NCI-H2107 (cell line): ENCODE data around the gene MAML2.

Experiments
- DNase-seq: peaks from one replicate; lab custom pipeline; 2025; lab: John Stamatoyannopoulos, UW

MAML2 gene

DNA sequence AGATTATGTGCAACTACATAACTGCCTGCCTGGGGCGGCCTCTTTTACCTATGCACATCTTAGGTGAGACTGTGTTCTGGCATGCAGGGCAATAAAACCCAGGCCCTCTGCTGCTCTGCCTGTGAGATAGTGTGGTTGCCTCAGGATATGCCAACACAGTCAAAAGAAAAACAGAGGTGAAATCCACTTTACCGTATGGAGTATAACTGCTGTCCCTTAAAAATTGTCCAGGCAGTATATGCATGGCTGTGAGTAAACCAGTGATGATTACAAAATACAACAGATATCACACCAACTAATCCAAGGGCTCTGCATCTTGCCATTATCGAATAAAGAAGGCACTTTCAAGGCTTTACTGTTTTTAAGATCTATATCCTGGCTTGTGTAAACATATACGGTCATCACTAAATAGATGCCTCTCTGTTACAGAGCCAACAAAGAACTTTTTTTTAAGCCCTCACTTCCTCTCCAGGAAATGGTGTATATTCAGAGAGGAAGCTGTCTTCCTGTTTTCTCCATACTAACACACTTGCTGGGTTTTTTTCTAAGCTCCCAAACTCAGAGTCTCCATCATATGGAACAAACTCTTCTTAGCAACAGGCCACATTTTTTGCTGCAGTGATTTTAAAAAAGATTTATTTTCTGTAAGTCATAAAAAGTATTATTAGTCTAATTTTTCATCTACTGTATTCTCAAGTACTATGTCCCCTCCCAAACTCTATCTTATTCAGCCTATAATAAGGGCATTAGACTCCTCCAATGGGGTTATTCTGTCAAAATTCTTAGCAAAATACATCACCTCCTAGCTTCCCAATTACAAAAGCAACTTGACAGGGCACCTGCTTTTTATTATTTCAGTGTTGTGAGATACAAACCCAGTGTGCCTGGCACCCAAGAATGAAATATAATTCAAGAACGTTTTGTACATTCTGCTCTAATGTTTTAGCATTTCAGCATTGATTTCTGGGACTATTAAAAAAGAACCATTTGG is 135.2 kb downstream of the MAML2 start:
- DNase-seq, result no peak

DNA sequence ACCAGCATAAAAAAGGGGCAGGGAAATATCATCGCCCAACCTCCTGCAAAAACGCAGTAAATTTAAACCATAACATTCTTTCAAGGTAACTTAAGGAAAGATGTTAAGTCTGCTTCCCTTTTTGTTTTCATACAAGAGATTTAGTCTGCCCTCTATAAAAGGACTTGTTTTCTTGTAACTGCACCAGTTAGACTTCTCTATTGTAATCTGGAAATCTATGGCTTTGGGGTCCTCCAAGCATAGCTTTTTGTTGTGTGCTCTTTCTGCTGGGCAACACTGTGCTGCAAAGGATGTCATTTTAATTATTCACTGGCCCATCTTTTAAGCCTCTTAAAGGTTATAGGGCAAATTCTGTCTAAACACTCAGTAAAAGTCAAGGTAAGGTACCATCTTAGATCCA is 136.0 kb downstream of the MAML2 start:
- no peak for DNase-seq

DNA sequence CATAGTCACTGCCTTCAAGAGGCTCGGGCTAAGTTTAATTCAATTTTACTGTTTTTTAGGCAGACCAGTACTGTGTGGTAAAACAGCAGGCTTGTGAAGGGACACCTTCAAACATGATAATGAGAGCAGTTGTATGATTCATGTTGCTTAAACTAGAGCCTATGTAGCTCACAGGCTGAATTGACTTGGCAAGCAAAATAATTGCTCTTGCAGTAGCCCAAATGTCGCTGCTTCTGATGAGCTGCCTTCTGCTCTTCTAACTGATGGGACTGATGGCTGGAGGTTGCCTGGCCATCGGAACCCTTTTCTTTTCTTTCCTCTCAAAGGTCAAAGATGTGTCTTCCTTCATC is 137.6 kb downstream of the MAML2 start:
- DNase-seq, result no peak

DNA sequence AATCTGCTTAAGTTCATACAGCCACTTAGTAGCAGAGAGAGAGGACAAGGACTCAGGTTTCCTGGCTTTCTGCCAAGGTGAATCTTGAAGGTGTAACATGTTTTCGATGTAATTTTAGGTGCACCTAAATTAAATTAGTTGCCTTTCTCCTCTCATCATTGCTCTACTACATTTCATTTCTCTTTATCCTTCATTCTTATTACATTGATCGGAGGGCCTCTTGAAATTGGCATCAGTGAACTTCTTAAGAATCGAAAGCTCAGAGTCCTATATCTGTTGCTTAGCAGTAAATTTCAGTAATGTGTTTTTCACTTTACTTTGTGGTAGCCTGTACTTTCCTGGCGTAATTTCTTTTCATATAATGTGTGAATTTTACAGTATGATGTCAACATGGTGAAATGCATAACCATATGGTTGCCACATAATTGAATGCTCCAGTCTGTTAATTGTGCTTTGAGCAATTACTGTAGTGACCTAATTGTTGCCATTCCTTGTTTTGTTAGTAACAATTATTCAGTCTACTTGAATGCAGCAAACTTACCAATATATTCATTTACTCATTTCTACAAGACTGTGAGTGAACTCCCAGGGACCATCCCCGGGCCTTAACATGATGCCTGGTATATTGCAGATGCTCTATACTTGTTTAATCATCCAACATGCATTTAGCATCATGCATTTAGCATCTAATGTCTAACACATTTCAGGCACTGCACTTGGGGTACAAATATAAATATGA is 138.1 kb downstream of the MAML2 start:
- DNase-seq, result no peak

GRCh38 chr11:96204366-96204659 is 138.7 kb downstream of the MAML2 start:
- DNase-seq, result no peak

DNA sequence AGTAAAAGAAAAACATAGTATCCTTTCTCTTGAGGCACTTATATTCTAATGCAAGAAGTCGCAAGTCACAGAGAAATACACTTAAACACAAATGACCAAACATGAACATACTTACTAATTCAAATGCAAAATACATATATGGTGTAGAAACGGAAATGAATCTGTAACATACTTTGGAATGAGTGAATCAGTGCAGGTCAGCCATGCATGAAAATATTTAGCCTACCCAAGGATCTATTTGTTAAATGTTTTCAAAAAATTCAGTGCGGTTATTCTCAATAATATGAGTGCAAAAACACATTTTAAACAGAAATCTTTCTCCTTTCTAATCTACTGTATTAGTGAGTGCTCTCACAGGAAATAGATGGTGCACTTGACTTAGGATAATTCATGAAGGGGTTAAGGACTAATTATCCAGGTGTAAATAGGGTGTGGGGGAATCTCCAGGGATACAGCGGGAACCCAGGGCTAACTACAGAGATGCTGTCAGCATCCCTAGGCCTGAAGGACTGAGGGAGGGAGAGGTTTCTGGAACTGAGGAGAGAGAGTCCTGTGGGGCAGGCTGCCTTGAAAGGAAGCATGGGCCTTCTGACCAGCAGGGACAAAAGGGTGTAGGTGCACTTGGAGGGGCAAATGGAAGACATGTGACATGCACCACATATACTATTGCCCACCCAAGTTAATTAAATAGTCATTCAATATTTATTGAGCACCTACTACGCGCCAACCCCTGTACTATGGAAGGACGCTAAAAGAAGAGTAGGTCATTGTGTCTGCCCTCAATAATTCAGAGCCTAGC is 139.2 kb downstream of the MAML2 start:
- no peak for DNase-seq

DNA sequence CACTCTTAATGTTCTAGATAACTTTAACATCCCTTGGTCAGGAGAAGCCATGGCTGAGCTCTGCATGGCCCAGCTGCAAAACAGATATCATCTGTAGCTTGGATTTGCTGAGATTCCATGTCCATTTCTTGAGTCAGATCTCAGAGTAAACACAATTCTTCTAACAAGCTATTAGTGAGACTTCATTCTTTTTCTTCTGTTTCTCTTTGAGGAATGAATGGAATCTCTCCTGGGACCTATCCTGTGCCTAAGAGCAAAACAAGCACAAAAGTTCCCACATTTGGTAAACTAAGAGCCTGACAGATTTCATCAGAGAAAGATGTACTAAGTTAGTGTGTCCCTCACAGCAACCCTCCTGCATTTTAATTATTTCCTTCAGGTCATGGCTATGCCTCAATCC is 142.8 kb downstream of the MAML2 start:
- no peak for DNase-seq

- no peak for DNase-seq
Observed at GRCh38 chr11:96199563-96200025, 143.4 kb downstream of the MAML2 start.

DNA sequence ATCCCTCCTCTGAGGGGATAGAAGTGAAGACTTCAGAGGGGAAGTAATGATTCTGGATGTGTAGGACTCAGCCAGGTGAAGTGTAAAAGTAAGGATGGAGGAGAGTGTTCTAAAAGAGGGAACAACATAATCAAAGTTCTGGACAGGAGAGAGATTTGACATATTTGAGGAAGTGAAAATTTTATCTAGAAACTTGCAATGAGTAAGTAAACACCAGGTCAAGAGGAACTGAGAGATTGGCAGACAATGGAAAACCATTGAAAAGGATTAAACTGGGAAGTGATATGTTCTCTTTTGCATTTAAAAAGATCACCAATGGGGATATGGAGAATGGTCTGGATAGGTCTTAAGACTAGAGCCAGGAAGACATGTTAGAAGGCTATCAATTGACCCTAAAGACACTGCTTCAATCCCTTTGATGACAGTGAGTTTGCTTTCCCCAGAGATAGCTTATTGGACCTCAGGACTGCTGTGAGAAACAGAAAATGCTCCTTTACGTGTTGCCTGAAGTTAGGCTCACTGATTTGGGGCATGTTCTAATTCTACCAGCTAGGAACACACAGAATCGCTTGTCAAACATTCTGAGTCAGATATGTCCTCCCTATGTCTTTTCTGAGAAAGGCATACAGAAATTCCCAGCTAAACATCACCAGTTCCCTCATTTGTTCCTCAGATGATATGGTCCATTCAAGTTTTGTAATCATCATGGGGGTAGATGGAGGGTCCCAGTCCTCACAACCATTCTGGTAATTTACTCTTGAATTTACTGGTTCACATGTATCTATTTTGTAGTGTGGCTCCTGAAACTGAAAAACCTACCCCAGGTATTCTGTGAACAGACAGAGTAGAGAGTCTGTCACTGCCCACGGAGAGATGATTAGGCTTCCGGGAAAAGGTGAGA is 144.9 kb downstream of the MAML2 start:
- no peak for DNase-seq

DNA sequence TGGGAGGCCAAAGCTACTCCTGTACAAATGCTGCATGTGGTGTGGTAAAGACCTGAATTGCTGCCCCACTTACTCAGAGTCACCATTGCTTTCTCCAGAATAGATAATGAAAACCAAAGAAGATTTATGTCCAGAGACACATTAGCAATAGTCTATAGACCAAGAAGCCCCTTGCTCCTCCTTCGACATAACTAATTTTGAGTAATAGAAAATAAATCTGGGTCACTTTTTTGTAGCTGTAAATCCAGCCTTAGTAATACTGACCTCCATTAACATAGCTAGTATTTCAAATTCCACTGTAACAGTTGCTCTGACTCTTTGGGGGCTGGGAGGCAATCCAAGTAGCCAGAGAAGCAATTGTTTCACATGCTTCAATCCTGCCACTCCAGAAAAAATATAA is 145.9 kb downstream of the MAML2 start:
- DNase-seq, result no peak

DNA sequence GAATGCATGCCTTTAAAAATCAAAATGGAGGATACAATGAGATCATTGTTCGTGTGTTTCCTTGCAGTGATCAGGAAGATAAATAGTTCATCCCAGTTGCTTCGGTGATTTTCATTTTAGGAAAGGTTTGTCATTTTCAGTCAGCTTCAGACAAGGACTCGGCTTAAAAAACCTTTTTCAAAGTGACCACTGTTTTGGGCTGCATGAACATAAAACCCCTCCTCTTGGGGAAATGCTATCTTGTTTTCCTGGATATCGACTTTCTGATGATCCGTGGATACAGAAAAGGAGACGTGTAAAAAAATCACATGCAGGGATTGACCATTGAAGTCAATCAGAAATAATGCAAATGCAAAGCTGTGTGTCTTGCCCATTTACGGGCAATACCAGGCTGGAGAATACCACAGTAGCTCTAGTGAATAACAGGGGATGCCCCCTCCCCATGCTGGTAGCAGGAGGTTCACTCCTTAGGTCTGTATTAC is 146.8 kb downstream of the MAML2 start:
- no peak for DNase-seq

DNA sequence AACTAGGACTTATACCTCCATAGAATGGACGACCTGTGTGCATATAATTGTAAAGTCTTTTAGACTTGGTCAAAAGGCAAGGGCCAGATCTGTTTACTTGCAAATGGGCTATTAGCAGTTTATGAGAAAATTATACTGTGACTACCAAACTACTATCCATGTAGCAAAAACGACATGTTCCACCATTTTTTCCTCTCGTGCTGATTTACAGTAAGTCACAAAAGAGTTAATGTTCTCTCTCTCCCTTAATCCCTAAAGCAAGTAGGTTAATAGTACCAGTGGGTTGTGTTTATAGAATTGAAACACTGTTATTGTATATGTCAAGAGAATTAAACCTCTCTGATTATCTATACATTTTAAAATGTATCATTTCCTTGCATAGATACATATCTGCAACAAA is 147.3 kb downstream of the MAML2 start:
- DNase-seq, result no peak

GRCh38 chr11:96194581-96195374 is 148.2 kb downstream of the MAML2 start:
- DNase-seq, result no peak

GRCh38 chr11:96193745-96194443 is 149.1 kb downstream of the MAML2 start:
- no peak for DNase-seq

GRCh38 chr11:96191752-96192151 is 151.2 kb downstream of the MAML2 start:
- DNase-seq, result no peak

DNA sequence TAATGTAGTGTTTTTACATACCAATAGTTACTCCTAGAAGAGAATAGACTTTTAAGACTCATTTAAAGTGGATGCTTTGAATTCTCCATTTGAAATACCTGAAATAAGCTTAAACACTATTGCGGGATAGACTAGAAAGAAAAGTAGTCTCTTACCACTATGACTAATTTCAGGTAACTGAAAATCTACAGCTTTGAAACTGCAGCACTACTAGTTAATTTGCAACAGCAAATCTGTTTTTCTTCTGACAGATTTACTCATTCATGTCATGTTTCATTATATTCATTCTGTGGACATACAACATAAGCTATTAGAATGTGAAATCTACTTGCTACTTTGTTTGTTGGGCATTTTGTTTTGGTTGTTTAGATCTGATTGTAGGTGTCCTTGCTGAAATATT is 153.6 kb downstream of the MAML2 start:
- DNase-seq, result no peak

DNA sequence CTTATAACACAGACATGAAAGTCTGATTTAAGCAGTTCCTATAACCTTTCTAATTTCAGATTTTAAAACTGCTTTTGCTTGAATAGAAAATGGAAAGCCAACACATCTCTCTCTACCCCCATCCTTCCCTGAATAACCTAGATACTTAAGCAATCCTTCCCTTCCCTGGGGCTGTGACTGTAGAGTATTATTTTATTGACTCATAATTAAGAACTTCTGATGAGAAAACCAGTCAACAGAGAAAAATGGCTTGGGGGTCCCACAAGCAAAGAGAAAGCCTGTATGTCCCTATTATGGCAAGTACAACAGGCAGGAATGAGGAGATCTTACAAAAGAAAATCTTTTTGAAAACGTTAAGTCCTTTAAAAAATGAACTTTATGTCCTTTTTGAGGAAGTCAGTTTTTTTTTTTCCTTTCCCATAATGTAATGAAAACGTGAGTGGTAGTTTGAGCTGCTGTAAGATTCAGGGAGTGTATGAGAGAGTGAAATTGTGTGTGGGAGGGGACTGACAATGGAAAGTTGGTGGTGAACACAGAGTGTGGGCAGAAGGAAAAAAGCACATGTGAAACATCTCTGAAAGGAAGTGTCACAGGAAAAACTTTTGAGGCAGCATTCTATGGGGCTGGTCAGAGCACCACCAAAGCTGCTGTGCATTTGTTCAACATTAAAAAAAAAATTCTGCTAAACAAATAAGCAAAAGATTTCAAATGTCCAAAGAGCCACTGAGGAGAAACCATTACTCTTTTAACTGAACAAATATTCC is 154.6 kb downstream of the MAML2 start:
- DNase-seq, result no peak

- no peak for DNase-seq
Observed at GRCh38 chr11:96187822-96188221, 155.2 kb downstream of the MAML2 start.

DNA sequence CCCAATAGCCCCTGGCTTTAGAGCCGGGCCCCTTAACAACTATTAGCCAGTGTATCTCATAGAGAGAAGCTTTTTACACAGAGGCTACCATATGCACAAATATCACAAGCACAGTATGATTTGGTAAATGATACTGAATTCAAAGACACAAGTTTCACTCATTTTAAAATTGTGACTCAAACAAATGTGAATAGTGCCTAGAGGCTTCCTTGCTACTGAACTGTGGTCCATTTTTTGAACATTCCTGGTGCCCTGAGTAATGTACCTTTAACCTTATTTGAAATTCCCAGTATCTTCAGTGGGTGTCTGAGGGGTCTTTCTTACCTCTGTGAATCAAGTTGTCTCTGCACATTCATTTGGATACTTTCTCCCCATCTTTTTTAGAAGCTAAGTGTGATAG is 156.2 kb downstream of the MAML2 start:
- no peak for DNase-seq
